Coronary artery (tissue), 2 donors: ENCODE data around the gene PCYT2.

ENCODE experiments used
- DNase-seq: peaks from one replicate; pipeline ENCODE4 v3.0.0-alpha.2; 2017; ENCODE audit warnings: low spot score
- H3K27ac ChIP-seq, 2 donors: fragments of 200-600 bp; sonication (generic); one replicate each; pipeline ENCODE4 v1.5.1; 2016 to 2019
- H3K4me3 ChIP-seq: fragments of 200-600 bp; sonication (generic); 2 replicates; pipeline ENCODE4 v1.5.1; 2016; ENCODE audit warnings: mild to moderate bottlenecking, moderate library complexity
- CTCF ChIP-seq: fragments of 200-600 bp; sonication (generic); IDR thresholded peaks from one replicate; pipeline ENCODE4 v1.5.1; 2019; ENCODE audit warnings: antibody characterized with exemption

PCYT2 gene

GRCh38 chr17:81905993-81906392 is 5.2 kb downstream of the PCYT2 start:
- no peak for TF ChIP-seq CTCF
- no peak for DNase-seq

GRCh38 chr17:81905424-81905875 is 5.7 kb downstream of the PCYT2 start:
- Histone ChIP-seq H3K4me3 (no peak overlapping the region), H3K27ac (no peak overlapping the region)
- DNase-seq: no peak
- TF ChIP-seq CTCF: no peak

More at GRCh38 chr17:81905993-81906392, 5.2 kb downstream of the PCYT2 start:
- Histone ChIP-seq H3K4me3 (no peak overlapping the region), H3K27ac (no peak overlapping the region)

- Histone ChIP-seq H3K27ac (no peak overlapping the region), H3K4me3 (no peak overlapping the region)
- no peak for DNase-seq
- TF ChIP-seq CTCF: no peak
These were observed 6.4 kb downstream of the PCYT2 start for GRCh38 chr17:81904600-81905423.

- TF ChIP-seq CTCF: no peak
- Histone ChIP-seq H3K4me3 (no peak overlapping the region), H3K27ac (no peak overlapping the region)
- DNase-seq: no peak
These were observed 7.2 kb downstream of the PCYT2 start for GRCh38 chr17:81903896-81904599.

GRCh38 chr17:81903415-81903831 is 7.8 kb downstream of the PCYT2 start:
- Histone ChIP-seq H3K27ac (peak overlapping the region in 1 of 2 donors; percentile 22), H3K4me3 (no peak overlapping the region)
- no peak for DNase-seq
- TF ChIP-seq CTCF: no peak

GRCh38 chr17:81902653-81903414 is 8.4 kb downstream of the PCYT2 start:
- H3K4me3 ChIP-seq: peak overlapping the region; percentile 74
- no peak for TF ChIP-seq CTCF
- no peak for DNase-seq
- H3K27ac ChIP-seq: peak overlapping the region in 1 of 2 donors; percentile 40
